SK-N-SH treated with all-trans-retinoic acid at 6 μM for 48 hours (cell line): ENCODE data around the gene NFS1.
"Not testable (repeated sequence)": the region's sequence is repeated elsewhere in the genome, so short reads cannot be mapped to it uniquely, and the experiment has no call there.

ENCODE experiments used
- ATAC-seq: fragments of 200-7000 bp; cut with Tn5 transposase; 3 replicates; pipeline ENCODE4 v1.9.1; 2020; ENCODE audit warnings: mild to moderate bottlenecking, moderate library complexity
- ARNTL ChIP-seq: fragments of 450-650 bp; formaldehyde crosslinking; IDR thresholded peaks from 2 replicates; pipeline ENCODE4 v1.5.0; 2020; ENCODE audit warnings: low read depth, mild to moderate bottlenecking, moderate library complexity, borderline replicate concordance
- BACH2 ChIP-seq: fragments of 250-450 bp; sonication (Bioruptor Pico); IDR thresholded peaks from 2 replicates; pipeline ENCODE4 v1.9.0; 2021; ENCODE audit warnings: mild to moderate bottlenecking, borderline replicate concordance
- ESRRG ChIP-seq: fragments of 250-450 bp; sonication (Bioruptor Pico); IDR thresholded peaks from 2 replicates; pipeline ENCODE4 v1.6.1; 2021; ENCODE audit warnings: mild to moderate bottlenecking
- GLIS3 ChIP-seq: fragments of 250-450 bp; sonication (Bioruptor Pico); IDR thresholded peaks from 2 replicates; pipeline ENCODE4 v1.5.0; 2020; ENCODE audit warnings: mild to moderate bottlenecking, moderate library complexity
- OSR1 ChIP-seq: fragments of 250-450 bp; sonication (Bioruptor Pico); IDR thresholded peaks from 2 replicates; pipeline ENCODE4 v1.8.0; 2022; ENCODE audit warnings: moderate library complexity, mild to moderate bottlenecking, inconsistent platforms
- PPARA ChIP-seq: fragments of 250-450 bp; sonication (Bioruptor Pico); IDR thresholded peaks from 2 replicates; pipeline ENCODE4 v1.5.0; 2020; ENCODE audit warnings: mild to moderate bottlenecking, borderline replicate concordance
- RARB ChIP-seq: fragments of 250-450 bp; sonication (Bioruptor Pico); IDR thresholded peaks from 2 replicates; pipeline ENCODE4 v1.8.0; 2021; ENCODE audit warnings: mild to moderate bottlenecking, moderate library complexity
- TCF4 ChIP-seq: fragments of 250-450 bp; sonication (Bioruptor Pico); IDR thresholded peaks from 2 replicates; pipeline ENCODE4 v1.8.0; 2021; ENCODE audit warnings: mild to moderate bottlenecking, moderate library complexity, borderline replicate concordance
- ZC3H10 ChIP-seq: fragments of 250-450 bp; sonication (Bioruptor Pico); IDR thresholded peaks from 2 replicates; pipeline ENCODE4 v1.5.1; 2021; ENCODE audit warnings: mild to moderate bottlenecking, moderate library complexity
- ZFP3 ChIP-seq: fragments of 250-450 bp; sonication (Bioruptor Pico); IDR thresholded peaks from 2 replicates; pipeline ENCODE4 v1.5.0; 2020; ENCODE audit warnings: mild to moderate bottlenecking, moderate library complexity
- ZNF565 ChIP-seq: fragments of 450-650 bp; formaldehyde crosslinking; conservative IDR thresholded peaks from 2 replicates; pipeline ENCODE4 v1.5.0; 2020; ENCODE audit warnings: low read depth, mild to moderate bottlenecking, moderate library complexity
- ZNF70 ChIP-seq: fragments of 450-650 bp; formaldehyde crosslinking; IDR thresholded peaks from 2 replicates; pipeline ENCODE4 v1.5.0; 2020; ENCODE audit warnings: mild to moderate bottlenecking, moderate library complexity
- ZNF8 ChIP-seq: fragments of 450-650 bp; formaldehyde crosslinking; IDR thresholded peaks from 2 replicates; pipeline ENCODE4 v1.5.0; 2020; ENCODE audit warnings: mild to moderate bottlenecking, moderate library complexity
- TF ChIP-seq, protein P1 (sequence below): fragments of 250-450 bp; sonication (Bioruptor Pico); IDR thresholded peaks from 2 replicates; pipeline ENCODE4 v1.5.1; 2021; ENCODE audit warnings: mild to moderate bottlenecking, moderate library complexity
- TF ChIP-seq, protein P2 (sequence below): fragments of 250-450 bp; sonication (Bioruptor Pico); IDR thresholded peaks from 2 replicates; pipeline ENCODE4 v1.5.1; 2020; ENCODE audit warnings: low read depth, mild to moderate bottlenecking, moderate library complexity
- TF ChIP-seq, protein P3 (sequence below): fragments of 250-450 bp; sonication (Bioruptor Pico); IDR thresholded peaks from 2 replicates; pipeline ENCODE4 v1.8.0; 2021; ENCODE audit warnings: low read depth, mild to moderate bottlenecking, moderate library complexity, borderline replicate concordance
- TF ChIP-seq, protein P4 (sequence below): fragments of 250-450 bp; sonication (Bioruptor Pico); IDR thresholded peaks from 2 replicates; pipeline ENCODE4 v1.8.0; 2020; ENCODE audit warnings: mild to moderate bottlenecking, moderate library complexity, borderline replicate concordance
- TF ChIP-seq, protein P5 (sequence below): fragments of 250-450 bp; sonication (Bioruptor Pico); IDR thresholded peaks from 2 replicates; pipeline ENCODE4 v1.5.0; 2020; ENCODE audit warnings: mild to moderate bottlenecking, moderate library complexity

NFS1 gene

DNA sequence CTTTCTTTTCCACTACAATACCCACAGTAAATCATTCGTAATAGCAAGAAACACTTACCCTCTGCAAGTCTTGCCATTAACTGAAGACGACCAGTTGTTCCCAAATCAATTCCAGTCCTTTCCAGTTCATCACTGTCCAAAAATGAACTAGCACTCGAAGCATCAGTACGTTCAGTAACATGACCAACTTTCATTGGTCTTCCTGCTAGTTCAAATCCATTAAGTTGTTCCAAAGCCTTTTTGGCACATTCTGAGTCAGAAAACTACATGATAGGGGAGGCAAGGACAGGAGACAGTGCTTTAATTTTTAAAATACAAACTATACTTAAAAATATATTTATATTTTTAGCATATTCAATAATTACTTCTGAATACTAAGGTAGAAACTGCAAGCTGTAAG is 15.0 kb upstream of the NFS1 start:
- no peak for TF ChIP-seq ARNTL
- TF ChIP-seq ZFP3 (CRISPR knock-in tag), result no peak
- no peak for TF ChIP-seq ZNF70 (CRISPR knock-in tag)
- no peak for TF ChIP-seq OSR1
- TF ChIP-seq TCF4, result no peak
- no peak for TF ChIP-seq GLIS3 (CRISPR knock-in tag)
- TF ChIP-seq, protein P1, sequence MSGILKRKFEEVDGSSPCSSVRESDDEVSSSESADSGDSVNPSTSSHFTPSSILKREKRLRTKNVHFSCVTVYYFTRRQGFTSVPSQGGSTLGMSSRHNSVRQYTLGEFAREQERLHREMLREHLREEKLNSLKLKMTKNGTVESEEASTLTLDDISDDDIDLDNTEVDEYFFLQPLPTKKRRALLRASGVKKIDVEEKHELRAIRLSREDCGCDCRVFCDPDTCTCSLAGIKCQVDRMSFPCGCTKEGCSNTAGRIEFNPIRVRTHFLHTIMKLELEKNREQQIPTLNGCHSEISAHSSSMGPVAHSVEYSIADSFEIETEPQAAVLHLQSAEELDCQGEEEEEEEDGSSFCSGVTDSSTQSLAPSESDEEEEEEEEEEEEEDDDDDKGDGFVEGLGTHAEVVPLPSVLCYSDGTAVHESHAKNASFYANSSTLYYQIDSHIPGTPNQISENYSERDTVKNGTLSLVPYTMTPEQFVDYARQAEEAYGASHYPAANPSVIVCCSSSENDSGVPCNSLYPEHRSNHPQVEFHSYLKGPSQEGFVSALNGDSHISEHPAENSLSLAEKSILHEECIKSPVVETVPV (CRISPR knock-in tag), result no peak
- TF ChIP-seq, protein P2, sequence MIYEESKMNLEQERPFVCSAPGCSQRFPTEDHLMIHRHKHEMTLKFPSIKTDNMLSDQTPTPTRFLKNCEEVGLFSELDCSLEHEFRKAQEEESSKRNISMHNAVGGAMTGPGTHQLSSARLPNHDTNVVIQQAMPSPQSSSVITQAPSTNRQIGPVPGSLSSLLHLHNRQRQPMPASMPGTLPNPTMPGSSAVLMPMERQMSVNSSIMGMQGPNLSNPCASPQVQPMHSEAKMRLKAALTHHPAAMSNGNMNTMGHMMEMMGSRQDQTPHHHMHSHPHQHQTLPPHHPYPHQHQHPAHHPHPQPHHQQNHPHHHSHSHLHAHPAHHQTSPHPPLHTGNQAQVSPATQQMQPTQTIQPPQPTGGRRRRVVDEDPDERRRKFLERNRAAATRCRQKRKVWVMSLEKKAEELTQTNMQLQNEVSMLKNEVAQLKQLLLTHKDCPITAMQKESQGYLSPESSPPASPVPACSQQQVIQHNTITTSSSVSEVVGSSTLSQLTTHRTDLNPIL (CRISPR knock-in tag), result no peak
- TF ChIP-seq, protein P3, sequence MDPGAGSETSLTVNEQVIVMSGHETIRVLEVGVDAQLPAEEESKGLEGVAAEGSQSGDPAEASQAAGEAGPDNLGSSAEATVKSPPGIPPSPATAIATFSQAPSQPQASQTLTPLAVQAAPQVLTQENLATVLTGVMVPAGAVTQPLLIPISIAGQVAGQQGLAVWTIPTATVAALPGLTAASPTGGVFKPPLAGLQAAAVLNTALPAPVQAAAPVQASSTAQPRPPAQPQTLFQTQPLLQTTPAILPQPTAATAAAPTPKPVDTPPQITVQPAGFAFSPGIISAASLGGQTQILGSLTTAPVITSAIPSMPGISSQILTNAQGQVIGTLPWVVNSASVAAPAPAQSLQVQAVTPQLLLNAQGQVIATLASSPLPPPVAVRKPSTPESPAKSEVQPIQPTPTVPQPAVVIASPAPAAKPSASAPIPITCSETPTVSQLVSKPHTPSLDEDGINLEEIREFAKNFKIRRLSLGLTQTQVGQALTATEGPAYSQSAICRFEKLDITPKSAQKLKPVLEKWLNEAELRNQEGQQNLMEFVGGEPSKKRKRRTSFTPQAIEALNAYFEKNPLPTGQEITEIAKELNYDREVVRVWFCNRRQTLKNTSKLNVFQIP, result no peak
- no peak for TF ChIP-seq BACH2 (CRISPR knock-in tag)
- no peak for ATAC-seq

DNA sequence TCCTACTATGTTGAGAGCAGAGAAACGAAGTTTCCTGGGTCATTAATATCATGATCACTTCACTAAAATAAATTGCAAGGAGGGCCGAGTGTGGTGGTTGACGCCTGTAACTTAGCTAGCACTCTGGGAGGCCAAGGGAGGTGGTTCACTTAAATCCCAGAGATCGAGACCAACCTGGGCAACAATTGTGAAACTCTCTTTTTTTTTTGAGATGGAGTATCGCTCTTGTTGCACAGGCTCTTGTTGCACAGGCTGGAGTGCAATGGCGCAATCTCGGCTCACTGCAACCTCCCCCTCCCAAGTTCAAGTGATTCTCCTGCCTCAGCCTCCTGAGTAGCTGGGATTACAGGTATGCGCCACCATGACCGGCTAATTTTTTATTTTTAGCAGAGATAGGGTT is 14.0 kb upstream of the NFS1 start:
- not testable (repeated sequence) for ATAC-seq

DNA sequence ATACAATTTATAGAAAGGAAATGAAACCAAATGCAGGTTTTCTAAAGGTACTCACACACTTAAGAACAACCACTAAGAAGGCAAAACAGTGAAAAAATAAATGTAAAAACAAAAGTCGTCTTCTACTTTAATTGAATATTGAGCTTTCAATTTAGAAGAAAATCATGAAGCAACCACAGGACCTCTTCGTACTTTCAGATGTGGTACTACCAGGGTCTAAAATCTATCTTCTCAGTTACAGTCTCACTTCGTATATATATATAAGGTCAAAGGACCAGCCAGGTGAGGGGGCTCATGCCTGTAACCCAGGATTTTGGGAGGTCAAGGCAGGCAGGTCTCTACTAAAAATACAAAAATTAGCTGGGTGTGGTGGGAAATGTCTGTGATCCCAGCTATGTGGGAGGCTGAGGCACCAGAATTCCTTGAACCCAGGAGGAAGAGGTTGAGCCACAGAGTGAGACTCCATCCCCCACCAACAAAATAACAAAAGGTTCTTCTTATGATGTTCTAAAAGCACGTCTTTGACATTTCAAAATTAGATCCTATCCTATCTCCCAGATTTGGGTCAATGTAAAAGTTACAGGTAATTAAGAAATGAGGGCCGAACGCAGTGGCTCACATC is 12.5 kb upstream of the NFS1 start:
- TF ChIP-seq ZNF565 (CRISPR knock-in tag) (no peak), ZNF70 (CRISPR knock-in tag) (no peak), ESRRG (CRISPR knock-in tag) (no peak), GLIS3 (CRISPR knock-in tag) (no peak), PPARA (CRISPR knock-in tag) (no peak), ZC3H10 (CRISPR knock-in tag) (no peak), RARB (CRISPR knock-in tag) (no peak), BACH2 (CRISPR knock-in tag) (no peak), ZNF8 (CRISPR knock-in tag) (no peak)
- TF ChIP-seq, protein P2 (CRISPR knock-in tag), result no peak
- TF ChIP-seq, protein P3, result no peak
- TF ChIP-seq, protein P4, sequence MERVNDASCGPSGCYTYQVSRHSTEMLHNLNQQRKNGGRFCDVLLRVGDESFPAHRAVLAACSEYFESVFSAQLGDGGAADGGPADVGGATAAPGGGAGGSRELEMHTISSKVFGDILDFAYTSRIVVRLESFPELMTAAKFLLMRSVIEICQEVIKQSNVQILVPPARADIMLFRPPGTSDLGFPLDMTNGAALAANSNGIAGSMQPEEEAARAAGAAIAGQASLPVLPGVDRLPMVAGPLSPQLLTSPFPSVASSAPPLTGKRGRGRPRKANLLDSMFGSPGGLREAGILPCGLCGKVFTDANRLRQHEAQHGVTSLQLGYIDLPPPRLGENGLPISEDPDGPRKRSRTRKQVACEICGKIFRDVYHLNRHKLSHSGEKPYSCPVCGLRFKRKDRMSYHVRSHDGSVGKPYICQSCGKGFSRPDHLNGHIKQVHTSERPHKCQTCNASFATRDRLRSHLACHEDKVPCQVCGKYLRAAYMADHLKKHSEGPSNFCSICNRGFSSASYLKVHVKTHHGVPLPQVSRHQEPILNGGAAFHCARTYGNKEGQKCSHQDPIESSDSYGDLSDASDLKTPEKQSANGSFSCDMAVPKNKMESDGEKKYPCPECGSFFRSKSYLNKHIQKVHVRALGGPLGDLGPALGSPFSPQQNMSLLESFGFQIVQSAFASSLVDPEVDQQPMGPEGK (CRISPR knock-in tag), result no peak
- ATAC-seq, result no peak

DNA sequence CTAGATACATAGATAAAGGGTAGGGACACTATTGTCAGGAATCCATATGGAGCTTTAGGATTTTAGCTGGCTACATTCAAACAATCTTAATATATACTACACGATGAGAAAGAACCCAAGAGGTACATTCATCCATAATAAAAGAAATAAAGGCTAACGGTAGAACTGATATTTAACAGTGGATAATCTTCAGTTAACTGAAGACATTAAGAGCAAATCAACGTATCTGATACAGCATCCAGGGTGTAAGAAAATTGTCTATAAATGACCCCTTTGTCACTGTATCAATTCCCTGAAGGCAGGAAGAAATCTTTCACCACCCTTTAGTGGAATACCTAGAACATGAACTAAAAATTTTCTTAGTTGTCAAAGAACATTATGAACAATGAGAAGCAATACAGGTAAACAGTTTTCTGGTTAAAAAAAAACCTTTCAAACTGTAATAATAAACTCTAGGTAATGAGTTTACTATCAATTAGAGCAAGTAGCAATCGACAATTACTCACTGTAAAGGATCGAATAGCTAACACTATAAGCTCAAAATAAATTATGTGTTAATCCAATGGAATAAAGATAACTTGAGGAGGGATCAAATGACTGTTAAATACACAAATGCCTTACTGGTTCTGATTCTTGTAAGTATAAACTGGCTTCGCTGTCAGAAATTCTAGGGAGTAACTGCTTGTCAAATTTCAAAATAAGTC is 11.9 kb upstream of the NFS1 start:
- no peak for ATAC-seq
- TF ChIP-seq RARB (CRISPR knock-in tag) (no peak), ARNTL (no peak), BACH2 (CRISPR knock-in tag) (no peak)
- TF ChIP-seq, protein P3, result no peak
- TF ChIP-seq, protein P5, sequence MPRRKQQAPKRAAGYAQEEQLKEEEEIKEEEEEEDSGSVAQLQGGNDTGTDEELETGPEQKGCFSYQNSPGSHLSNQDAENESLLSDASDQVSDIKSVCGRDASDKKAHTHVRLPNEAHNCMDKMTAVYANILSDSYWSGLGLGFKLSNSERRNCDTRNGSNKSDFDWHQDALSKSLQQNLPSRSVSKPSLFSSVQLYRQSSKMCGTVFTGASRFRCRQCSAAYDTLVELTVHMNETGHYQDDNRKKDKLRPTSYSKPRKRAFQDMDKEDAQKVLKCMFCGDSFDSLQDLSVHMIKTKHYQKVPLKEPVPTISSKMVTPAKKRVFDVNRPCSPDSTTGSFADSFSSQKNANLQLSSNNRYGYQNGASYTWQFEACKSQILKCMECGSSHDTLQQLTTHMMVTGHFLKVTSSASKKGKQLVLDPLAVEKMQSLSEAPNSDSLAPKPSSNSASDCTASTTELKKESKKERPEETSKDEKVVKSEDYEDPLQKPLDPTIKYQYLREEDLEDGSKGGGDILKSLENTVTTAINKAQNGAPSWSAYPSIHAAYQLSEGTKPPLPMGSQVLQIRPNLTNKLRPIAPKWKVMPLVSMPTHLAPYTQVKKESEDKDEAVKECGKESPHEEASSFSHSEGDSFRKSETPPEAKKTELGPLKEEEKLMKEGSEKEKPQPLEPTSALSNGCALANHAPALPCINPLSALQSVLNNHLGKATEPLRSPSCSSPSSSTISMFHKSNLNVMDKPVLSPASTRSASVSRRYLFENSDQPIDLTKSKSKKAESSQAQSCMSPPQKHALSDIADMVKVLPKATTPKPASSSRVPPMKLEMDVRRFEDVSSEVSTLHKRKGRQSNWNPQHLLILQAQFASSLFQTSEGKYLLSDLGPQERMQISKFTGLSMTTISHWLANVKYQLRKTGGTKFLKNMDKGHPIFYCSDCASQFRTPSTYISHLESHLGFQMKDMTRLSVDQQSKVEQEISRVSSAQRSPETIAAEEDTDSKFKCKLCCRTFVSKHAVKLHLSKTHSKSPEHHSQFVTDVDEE (CRISPR knock-in tag), result no peak
- TF ChIP-seq, protein P2 (CRISPR knock-in tag), result no peak
